Fibroblast of peridontal ligament (primary cell): ENCODE results near the gene PRX.
"Not testable (repeated sequence)": the region's sequence is repeated elsewhere in the genome, so short reads cannot be mapped to it uniquely, and the experiment has no call there.

Experiments used
- DNase-seq: peaks from one replicate; pipeline ENCODE4 v3.0.0-alpha.2; 2010; ENCODE audit errors: extremely low read depth

PRX gene

DNA sequence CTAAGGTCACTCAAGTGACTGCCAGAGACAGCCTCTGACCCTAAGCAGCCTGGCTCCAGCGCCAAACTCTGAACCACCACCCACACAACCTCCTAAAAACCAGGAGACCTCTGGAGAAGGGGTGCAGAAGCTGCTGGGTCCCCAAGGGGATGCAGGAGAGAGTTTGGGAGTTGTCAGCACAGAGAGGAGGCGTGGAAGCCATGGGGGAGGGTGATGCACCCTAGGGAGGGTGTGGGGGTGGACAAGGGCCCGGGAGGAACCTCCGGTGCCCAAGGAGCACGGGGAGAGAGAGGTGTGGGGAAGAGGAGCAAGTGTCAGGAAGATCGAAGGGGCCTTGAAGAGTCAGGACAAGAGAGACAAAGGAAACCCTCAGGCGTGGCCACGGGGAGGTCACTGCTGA lies 21.1 kb downstream of the PRX start:
- no peak for DNase-seq

DNA sequence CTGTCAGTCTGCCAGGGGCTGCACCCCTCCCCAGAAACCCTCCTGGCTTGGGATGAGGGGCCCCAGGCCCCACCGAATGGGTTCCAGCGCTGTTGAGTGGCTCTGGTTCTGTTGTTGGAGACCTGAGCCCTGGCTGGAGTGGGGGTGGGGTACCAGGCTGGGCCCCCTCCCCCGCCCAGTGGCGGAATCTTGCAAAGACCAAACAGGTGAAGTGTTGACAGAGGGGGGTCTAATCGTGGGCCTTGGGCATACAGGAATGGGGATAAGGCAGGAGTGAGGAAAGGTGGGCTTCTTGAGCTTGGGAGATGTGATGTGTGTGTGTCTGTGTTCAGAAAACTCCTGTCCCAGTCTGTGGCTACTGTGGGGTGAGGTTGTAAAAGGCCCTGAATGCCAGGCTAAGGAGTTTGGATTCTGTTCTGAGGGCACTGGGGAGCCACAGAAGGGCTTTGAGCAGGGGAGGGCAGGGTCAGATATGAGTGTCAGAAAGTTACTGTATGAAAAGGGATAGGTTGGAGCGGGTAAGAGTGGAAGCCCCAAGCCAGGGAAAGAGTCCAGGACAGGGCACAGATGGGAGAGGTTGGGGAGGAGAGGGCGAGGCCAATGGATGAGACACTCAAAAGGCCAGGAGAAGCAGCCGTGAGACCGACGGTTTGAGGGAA lies 23.0 kb downstream of the PRX start, which contains the start of gene HIPK4:
Gene HIPK4, minus strand, starts transcription at position 98 of the 659 bp plus-strand sequence. CDS start 279 bp downstream, outside the sequence.
- no peak for DNase-seq

- DNase-seq = no peak
Measured at GRCh38 chr19:40389404-40390083, 23.6 kb downstream of the PRX start.

DNA sequence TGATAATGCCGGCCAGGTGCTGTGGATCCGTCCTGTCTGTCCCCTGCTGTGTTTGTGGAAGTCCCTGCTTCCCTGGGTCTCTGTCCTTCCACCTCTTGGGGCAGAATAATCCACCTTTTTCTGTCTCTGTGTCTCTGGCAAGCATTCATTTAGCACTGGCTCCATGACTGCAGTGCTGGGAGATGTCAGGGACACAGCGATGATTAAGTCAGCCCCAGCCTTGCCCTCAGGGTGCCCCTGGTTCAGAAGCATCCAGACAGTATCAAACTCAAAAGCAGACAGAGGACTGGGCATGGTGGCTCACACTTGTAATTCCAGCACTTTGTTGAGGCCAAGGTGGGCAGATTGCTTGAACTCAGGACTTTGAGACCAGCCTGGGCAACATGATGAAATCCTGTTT lies 24.7 kb downstream of the PRX start:
- DNase-seq = no peak

- DNase-seq = no peak
Measured at GRCh38 chr19:40387155-40387554, 26.0 kb downstream of the PRX start.

DNA sequence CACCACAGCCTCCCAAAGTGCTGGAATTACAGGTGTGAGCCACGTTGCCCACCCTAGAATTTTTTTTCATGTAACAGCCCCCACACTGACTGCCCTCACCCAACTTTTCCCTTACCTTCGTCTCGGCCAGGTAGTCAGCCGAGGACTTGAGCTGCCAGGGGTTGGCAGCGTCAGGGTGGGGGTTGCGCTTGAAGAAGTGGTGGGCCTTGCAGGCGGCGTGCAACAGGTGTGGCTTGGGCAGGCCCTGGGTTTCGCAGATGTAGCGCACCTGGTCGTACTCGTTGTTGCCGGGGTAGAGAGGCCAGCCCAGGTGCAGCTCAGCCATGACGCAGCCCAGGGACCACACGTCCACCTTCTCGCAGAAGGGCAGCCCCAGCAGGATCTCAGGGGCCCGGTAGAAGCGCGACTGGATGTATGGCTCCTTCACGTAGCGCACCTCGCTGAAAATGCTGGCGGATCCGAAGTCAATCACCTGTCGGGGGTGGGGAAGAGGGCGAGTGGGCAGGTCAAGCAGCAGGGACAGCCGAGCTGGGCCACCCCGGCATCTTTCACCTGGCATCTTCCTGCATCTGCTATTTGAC lies 29.4 kb downstream of the PRX start:
- DNase-seq = no peak

GRCh38 chr19:40381321-40381720 lies 31.9 kb downstream of the PRX start:
- no peak for DNase-seq

DNA sequence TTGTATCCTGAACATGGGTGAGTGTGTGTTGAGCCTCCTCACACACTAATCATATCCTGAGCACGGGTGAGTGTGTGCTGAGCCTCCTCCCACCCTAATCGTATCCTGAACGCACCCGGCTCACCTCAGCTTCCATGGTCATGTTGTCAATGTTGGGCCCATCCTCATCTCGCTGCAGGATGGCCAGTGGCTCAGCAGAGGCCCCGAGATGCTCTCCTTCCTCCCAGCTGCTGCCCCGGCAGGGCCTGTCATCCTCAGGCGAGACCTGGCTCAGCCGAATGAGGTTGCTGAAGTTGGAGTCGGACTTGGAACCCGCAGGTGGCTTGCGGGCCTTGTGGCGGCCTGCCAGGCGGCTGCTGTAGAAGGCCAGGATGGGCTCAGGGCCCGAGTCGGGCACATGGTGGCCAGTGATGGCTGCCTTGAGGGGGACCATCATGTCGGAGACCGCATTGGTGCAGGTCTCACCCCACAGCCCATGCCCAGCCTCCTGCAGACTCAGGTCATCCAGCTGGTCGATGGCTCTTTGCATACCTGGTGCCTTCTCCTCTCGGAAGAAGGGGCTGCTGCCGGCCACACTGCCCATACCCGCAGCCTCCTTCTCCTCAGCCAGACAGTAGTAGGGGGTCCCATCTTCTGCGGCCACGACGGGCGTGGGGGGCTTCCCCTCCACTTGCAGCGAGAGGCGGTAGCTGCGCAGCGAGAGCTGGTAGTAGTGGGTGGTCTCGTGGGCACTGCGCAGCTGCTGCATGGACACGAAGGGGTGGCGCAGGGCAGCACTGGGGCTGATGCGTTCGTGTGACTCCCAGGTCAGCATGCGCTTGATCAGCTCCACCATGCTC lies 32.8 kb downstream of the PRX start:
- no peak for DNase-seq

- no peak for DNase-seq
Measured at GRCh38 chr19:40379446-40380198, 33.6 kb downstream of the PRX start.

- DNase-seq = no peak
Measured at GRCh38 chr19:40378509-40378908, 34.7 kb downstream of the PRX start.

DNA sequence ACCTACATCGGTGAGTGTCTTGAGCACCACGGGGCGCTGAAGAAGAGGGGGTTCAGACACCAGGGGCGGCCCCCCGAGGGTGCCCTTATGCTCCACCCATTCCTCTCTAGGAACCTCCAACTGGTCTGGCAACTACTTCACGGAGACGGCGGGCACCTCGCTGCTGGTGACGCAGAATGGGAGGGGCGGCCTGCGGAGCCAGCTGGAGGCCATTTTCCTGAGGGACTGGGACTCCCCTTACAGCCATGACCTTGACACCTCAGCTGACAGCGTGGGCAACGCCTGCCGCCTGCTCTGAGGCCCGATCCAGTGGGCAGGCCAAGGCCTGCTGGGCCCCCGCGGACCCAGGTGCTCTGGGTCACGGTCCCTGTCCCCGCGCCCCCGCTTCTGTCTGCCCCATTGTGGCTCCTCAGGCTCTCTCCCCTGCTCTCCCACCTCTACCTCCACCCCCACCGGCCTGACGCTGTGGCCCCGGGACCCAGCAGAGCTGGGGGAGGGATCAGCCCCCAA lies 35.2 kb downstream of the PRX start:
- no peak for DNase-seq

- DNase-seq = no peak
Measured at GRCh38 chr19:40376286-40376862, 36.8 kb downstream of the PRX start.

DNA sequence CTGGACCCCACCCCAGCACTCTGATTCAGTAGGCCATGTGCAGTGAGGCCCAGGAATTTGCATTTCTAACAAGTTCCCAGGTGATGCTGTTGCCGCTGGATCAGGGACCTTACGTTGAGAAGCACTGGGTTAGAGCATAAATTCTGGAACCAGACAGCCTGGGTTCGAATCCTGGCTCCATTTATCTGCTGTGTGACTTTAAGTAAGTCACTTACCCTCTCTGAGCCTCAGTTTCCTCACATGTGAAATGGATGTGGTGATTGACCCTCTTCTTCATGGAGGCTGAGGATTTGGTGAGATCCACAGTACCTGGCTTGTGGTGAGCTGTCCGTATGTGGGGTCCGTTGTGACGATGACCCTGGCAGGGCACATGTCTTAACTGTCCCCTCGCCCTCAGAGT lies 39.1 kb downstream of the PRX start:
- no peak for DNase-seq

DNA sequence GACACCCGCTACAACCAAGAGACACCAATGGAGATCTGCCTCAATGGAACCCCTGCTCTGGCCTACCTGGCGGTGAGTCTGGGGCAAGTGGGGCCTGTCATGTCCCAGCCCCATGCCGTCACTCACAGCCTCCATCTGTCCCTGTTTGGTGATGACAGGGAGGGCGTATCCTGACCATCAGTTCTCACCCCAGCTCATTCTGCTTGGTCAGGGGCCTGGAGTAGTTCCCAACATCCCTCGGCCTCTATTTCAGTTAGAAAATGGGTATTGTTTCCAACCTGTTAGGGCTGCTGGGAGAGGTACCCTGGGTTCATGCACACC lies 41.4 kb downstream of the PRX start:
- DNase-seq = no peak

- DNase-seq = no peak
Measured at GRCh38 chr19:40370997-40371801, 42.0 kb downstream of the PRX start.

DNA sequence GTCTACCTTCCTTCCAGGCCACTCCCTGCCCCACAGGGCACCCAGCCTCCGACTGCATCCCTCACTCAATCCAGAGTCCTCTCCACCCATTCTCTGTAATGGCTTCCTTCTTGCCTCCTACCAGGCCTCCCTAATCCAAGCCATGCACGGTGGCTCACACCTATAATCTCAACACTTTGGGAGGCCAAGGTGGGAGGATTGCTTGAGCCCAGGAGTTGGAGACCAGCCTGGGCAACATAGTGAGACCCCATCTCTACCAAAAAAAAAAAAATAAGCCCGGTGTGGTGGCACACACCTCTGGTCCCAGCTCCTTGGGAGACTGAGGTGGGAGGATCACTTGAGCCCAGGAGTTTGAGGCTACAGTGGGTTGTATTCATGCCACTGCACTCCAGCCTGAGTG lies 42.9 kb downstream of the PRX start:
- not testable (repeated sequence) for DNase-seq

GRCh38 chr19:40369797-40370196 lies 43.4 kb downstream of the PRX start:
- DNase-seq = no peak

DNA sequence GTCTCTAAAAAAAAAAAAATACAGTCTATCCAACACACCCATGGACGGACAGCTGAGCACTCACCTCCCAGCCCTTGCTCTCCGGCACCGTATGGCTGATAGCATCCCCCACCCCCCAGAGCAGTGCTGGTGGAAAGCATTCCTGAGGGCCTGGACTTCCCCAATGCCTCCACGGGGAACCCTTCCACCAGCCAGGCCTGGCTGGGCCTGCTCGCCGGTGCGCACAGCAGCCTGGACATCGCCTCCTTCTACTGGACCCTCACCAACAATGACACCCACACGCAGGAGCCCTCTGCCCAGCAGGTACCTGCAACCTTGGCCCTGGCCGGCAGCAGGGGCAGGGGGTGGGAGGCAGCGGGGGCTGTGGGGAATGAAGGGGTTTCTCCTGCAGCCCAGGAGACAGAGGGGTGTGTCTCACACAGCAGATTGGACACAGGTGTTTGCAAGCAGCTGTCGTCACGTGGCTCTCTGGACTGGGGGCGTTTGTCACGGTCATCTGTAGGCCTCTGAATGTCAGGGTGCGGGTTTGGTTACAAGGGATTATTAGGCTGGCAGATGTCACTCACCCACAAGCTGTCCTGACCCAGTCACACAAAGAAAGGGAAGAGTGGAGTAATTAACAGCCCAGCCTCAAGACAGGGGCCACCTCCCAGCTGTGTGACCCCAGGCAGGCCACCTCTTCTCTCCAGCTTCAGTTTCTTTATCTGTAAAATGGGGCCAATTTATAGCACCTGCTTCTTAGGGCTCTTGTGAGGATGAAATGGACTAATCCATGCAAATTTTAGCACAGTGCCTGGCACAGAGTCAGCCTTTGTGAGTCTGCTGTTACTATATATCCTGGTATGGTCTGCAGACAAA lies 45.4 kb downstream of the PRX start:
- no peak for DNase-seq
